ENCODE measurements around the gene PHF23.

PHF23 gene

GRCh38 chr17:7239091-7240027 lies at the start of gene PHF23:
Gene PHF23, minus strand, starts transcription at chr17:7239457. Its CDS starts 178 bp downstream, at chr17:7239279.
- Histone ChIP-seq H3K27me3 (ENCODE audit: control insufficient read depth, insufficient read depth, low read length) (no peaks in the 10 kb centered on the region), H3K9ac (ENCODE audit: low read length) (peak within 1 kb of the TSS; percentile 93), H3K36me3 (ENCODE audit: control insufficient read depth, insufficient read depth, low read length) (peaks cover 10% of the 10 kb centered on the region), H3K4me3 (ENCODE audit: low read length) (peak within 1 kb of the TSS; percentile 69), H3K9me3 (ENCODE audit: control insufficient read depth, low read length) (no peaks in the 10 kb centered on the region), H3K4me1 (ENCODE audit: control insufficient read depth, insufficient read depth, low read length) (peaks cover 42% of the 10 kb centered on the region)

- H3K9ac ChIP-seq (ENCODE audit: low read length) = no peak overlapping the region
- H3K27me3 ChIP-seq (ENCODE audit: control insufficient read depth, insufficient read depth, low read length) = peaks cover 37% of the 10 kb centered on the region
Measured at GRCh38 chr17:7285679-7286078, 46.4 kb upstream of the PHF23 start.

GRCh38 chr17:7284911-7285310 lies 45.7 kb upstream of the PHF23 start:
- Histone ChIP-seq H3K27me3 (ENCODE audit: control insufficient read depth, insufficient read depth, low read length) (peaks cover 43% of the 10 kb centered on the region), H3K9ac (ENCODE audit: low read length) (no peak overlapping the region), H3K9me3 (ENCODE audit: control insufficient read depth, low read length) (no peaks in the 10 kb centered on the region), H3K4me1 (ENCODE audit: control insufficient read depth, insufficient read depth, low read length) (peaks cover 21% of the 10 kb centered on the region), H3K4me3 (ENCODE audit: low read length) (no peak overlapping the region), H3K36me3 (ENCODE audit: control insufficient read depth, insufficient read depth, low read length) (no peaks in the 10 kb centered on the region)

More at GRCh38 chr17:7285679-7286078, 46.4 kb upstream of the PHF23 start:
- H3K9me3 ChIP-seq (ENCODE audit: control insufficient read depth, low read length) = no peaks in the 10 kb centered on the region
- H3K36me3 ChIP-seq (ENCODE audit: control insufficient read depth, insufficient read depth, low read length) = no peaks in the 10 kb centered on the region
- peaks cover 16% of the 10 kb centered on the region for H3K4me1 ChIP-seq (ENCODE audit: control insufficient read depth, insufficient read depth, low read length)
- no peak overlapping the region for H3K4me3 ChIP-seq (ENCODE audit: low read length)

- no peaks in the 10 kb centered on the region for H3K36me3 ChIP-seq (ENCODE audit: control insufficient read depth, insufficient read depth, low read length)
- H3K4me3 ChIP-seq (ENCODE audit: low read length) = no peak overlapping the region
- H3K9ac ChIP-seq (ENCODE audit: low read length) = no peak overlapping the region
- H3K4me1 ChIP-seq (ENCODE audit: control insufficient read depth, insufficient read depth, low read length) = peaks cover 21% of the 10 kb centered on the region
- H3K9me3 ChIP-seq (ENCODE audit: control insufficient read depth, low read length) = no peaks in the 10 kb centered on the region
- H3K27me3 ChIP-seq (ENCODE audit: control insufficient read depth, insufficient read depth, low read length) = peaks cover 43% of the 10 kb centered on the region
Measured at GRCh38 chr17:7283471-7284216, 44.4 kb upstream of the PHF23 start.

GRCh38 chr17:7282752-7283321 lies 43.6 kb upstream of the PHF23 start:
- Histone ChIP-seq H3K27me3 (ENCODE audit: control insufficient read depth, insufficient read depth, low read length) (peaks cover 43% of the 10 kb centered on the region), H3K9me3 (ENCODE audit: control insufficient read depth, low read length) (no peaks in the 10 kb centered on the region), H3K4me3 (ENCODE audit: low read length) (no peak overlapping the region), H3K9ac (ENCODE audit: low read length) (no peak overlapping the region), H3K4me1 (ENCODE audit: control insufficient read depth, insufficient read depth, low read length) (peaks cover 21% of the 10 kb centered on the region), H3K36me3 (ENCODE audit: control insufficient read depth, insufficient read depth, low read length) (no peaks in the 10 kb centered on the region)

- no peak overlapping the region for H3K9ac ChIP-seq (ENCODE audit: low read length)
- H3K27me3 ChIP-seq (ENCODE audit: control insufficient read depth, insufficient read depth, low read length) = peaks cover 43% of the 10 kb centered on the region
- no peak overlapping the region for H3K4me3 ChIP-seq (ENCODE audit: low read length)
- peaks cover 21% of the 10 kb centered on the region for H3K4me1 ChIP-seq (ENCODE audit: control insufficient read depth, insufficient read depth, low read length)
- H3K36me3 ChIP-seq (ENCODE audit: control insufficient read depth, insufficient read depth, low read length) = no peaks in the 10 kb centered on the region
- H3K9me3 ChIP-seq (ENCODE audit: control insufficient read depth, low read length) = no peaks in the 10 kb centered on the region
Measured at GRCh38 chr17:7281953-7282751, 42.9 kb upstream of the PHF23 start.

GRCh38 chr17:7281074-7281952 lies 42.1 kb upstream of the PHF23 start, which contains the start of gene SLC2A4:
Gene SLC2A4, plus strand, starts transcription at chr17:7281718. Its CDS starts 217 bp downstream, at chr17:7281935.
- no peaks in the 10 kb centered on the region for H3K9me3 ChIP-seq (ENCODE audit: control insufficient read depth, low read length)
- H3K36me3 ChIP-seq (ENCODE audit: control insufficient read depth, insufficient read depth, low read length) = no peaks in the 10 kb centered on the region
- H3K4me3 ChIP-seq (ENCODE audit: low read length) = peak within 1 kb of the TSS; percentile 41
- peaks cover 21% of the 10 kb centered on the region for H3K4me1 ChIP-seq (ENCODE audit: control insufficient read depth, insufficient read depth, low read length)
- H3K27me3 ChIP-seq (ENCODE audit: control insufficient read depth, insufficient read depth, low read length) = peaks cover 43% of the 10 kb centered on the region
- peak within 1 kb of the TSS; percentile 40 for H3K9ac ChIP-seq (ENCODE audit: low read length)

GRCh38 chr17:7280519-7281073 lies 41.3 kb upstream of the PHF23 start:
- Histone ChIP-seq H3K4me3 (ENCODE audit: low read length) (peak overlapping the region; percentile 41), H3K4me1 (ENCODE audit: control insufficient read depth, insufficient read depth, low read length) (peaks cover 21% of the 10 kb centered on the region), H3K36me3 (ENCODE audit: control insufficient read depth, insufficient read depth, low read length) (no peaks in the 10 kb centered on the region), H3K9me3 (ENCODE audit: control insufficient read depth, low read length) (no peaks in the 10 kb centered on the region), H3K9ac (ENCODE audit: low read length) (peak overlapping the region; percentile 40), H3K27me3 (ENCODE audit: control insufficient read depth, insufficient read depth, low read length) (peaks cover 43% of the 10 kb centered on the region)

GRCh38 chr17:7279448-7279847 lies 40.2 kb upstream of the PHF23 start:
- no peak overlapping the region for H3K9ac ChIP-seq (ENCODE audit: low read length)
- no peak overlapping the region for H3K4me3 ChIP-seq (ENCODE audit: low read length)
- no peaks in the 10 kb centered on the region for H3K36me3 ChIP-seq (ENCODE audit: control insufficient read depth, insufficient read depth, low read length)
- no peaks in the 10 kb centered on the region for H3K9me3 ChIP-seq (ENCODE audit: control insufficient read depth, low read length)
- H3K4me1 ChIP-seq (ENCODE audit: control insufficient read depth, insufficient read depth, low read length) = peaks cover 21% of the 10 kb centered on the region
- peaks cover 41% of the 10 kb centered on the region for H3K27me3 ChIP-seq (ENCODE audit: control insufficient read depth, insufficient read depth, low read length)

- peaks cover 33% of the 10 kb centered on the region for H3K27me3 ChIP-seq (ENCODE audit: control insufficient read depth, insufficient read depth, low read length)
- peaks cover 19% of the 10 kb centered on the region for H3K4me1 ChIP-seq (ENCODE audit: control insufficient read depth, insufficient read depth, low read length)
- no peak overlapping the region for H3K9ac ChIP-seq (ENCODE audit: low read length)
Measured at GRCh38 chr17:7266784-7267183, 27.5 kb upstream of the PHF23 start.

More at GRCh38 chr17:7266784-7267183, 27.5 kb upstream of the PHF23 start:
- H3K4me3 ChIP-seq (ENCODE audit: low read length) = no peak overlapping the region
- H3K9me3 ChIP-seq (ENCODE audit: control insufficient read depth, low read length) = no peaks in the 10 kb centered on the region
- H3K36me3 ChIP-seq (ENCODE audit: control insufficient read depth, insufficient read depth, low read length) = no peaks in the 10 kb centered on the region
